BJ (cell line): ENCODE measurements around the gene BEST1. TPM values are rescaled to one million over a fixed set of nuclear protein-coding genes. Genes with fewer than 3 reads are reported as not detected.

Experiments used
- CTCF ChIA-PET: fragments of 350-600 bp; formaldehyde crosslinking; extraction: SDS; loops from one replicate; lab custom pipeline; 2021; ENCODE audit warnings: antibody characterized with exemption, inconsistent platforms; lab: Yijun Ruan, JAX
- POLR2A ChIA-PET: fragments of 300-600 bp; sonication (Branson Sonifier 250); formaldehyde crosslinking; extraction: SDS; loops from one replicate; lab custom pipeline; 2021; ENCODE audit warnings: antibody characterized with exemption; lab: Charles Lee
- DNase-seq: peaks from one replicate; pipeline ENCODE4 v3.0.0-alpha.2; 2011; ENCODE audit warnings: low read depth
- H3K27me3 ChIP-seq: 2 replicates; pipeline ENCODE4 v1.6.0; 2011; ENCODE audit warnings: low read length; ENCODE audit not compliant: control insufficient read depth, insufficient read depth
- H3K36me3 ChIP-seq: 2 replicates; pipeline ENCODE4 v1.5.1; 2011; ENCODE audit warnings: low read length; ENCODE audit not compliant: control insufficient read depth, insufficient read depth
- H3K4me3 ChIP-seq: 2 replicates; pipeline ENCODE4 v1.5.1; 2011; ENCODE audit warnings: low read depth, mild to moderate bottlenecking, control low read depth, low read length
- polyA minus RNA-seq: library from RNA; depleted of rRNA, polyadenylated mRNA; stranded (reverse); fragments of >200 nt; gene quantifications from 2 replicates; pipeline ENCODE4 v1.2.3, GENCODE V29; 2011; rRNA and poly(A)+ RNA removed
- polyA plus RNA-seq: library from polyadenylated mRNA; depleted of rRNA; stranded (reverse); fragments of >200 nt; gene quantifications from 2 replicates; pipeline ENCODE4 v1.2.3, GENCODE V29; 2011; rRNA removed
- TF ChIP-seq, protein P1 (sequence below): IDR thresholded peaks from 2 replicates; pipeline ENCODE4 v1.5.1; 2011; ENCODE audit warnings: low read depth, mild to moderate bottlenecking, control low read depth, inconsistent platforms, low read length, moderate library complexity; ENCODE audit not compliant: insufficient read depth

Gene BEST1
- polyA plus RNA-seq (5.1 and 6.4 TPM in 2 replicates), polyA minus RNA-seq (2.9 and 4.6 TPM in 2 replicates)

DNA sequence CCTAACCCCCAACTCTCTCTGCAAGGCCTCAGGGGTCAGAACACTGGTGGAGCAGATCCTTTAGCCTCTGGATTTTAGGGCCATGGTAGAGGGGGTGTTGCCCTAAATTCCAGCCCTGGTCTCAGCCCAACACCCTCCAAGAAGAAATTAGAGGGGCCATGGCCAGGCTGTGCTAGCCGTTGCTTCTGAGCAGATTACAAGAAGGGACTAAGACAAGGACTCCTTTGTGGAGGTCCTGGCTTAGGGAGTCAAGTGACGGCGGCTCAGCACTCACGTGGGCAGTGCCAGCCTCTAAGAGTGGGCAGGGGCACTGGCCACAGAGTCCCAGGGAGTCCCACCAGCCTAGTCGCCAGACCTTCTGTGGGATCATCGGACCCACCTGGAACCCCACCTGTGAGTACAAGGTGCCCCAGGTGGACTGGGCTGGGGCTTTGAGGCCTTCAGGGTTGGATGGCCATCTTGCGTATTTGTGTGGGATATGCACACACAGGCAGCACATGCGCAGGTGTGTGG, at the start of gene BEST1:
Gene BEST1 (plus strand): TSS at position 317 of the 513 bp plus-strand sequence. CDS start 1,456 bp downstream, outside the sequence.
- no peak for DNase-seq
- Histone ChIP-seq H3K4me3 (no peak within 1 kb of the TSS), H3K36me3 (no peaks in the 10 kb centered on the region), H3K27me3 (no peaks in the 10 kb centered on the region)
- TF ChIP-seq, protein P1, sequence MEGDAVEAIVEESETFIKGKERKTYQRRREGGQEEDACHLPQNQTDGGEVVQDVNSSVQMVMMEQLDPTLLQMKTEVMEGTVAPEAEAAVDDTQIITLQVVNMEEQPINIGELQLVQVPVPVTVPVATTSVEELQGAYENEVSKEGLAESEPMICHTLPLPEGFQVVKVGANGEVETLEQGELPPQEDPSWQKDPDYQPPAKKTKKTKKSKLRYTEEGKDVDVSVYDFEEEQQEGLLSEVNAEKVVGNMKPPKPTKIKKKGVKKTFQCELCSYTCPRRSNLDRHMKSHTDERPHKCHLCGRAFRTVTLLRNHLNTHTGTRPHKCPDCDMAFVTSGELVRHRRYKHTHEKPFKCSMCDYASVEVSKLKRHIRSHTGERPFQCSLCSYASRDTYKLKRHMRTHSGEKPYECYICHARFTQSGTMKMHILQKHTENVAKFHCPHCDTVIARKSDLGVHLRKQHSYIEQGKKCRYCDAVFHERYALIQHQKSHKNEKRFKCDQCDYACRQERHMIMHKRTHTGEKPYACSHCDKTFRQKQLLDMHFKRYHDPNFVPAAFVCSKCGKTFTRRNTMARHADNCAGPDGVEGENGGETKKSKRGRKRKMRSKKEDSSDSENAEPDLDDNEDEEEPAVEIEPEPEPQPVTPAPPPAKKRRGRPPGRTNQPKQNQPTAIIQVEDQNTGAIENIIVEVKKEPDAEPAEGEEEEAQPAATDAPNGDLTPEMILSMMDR, result no peak
- ChIA-PET CTCF (interaction anchor here (0.9 to 10.2 kb wide), 10 partner anchors 19 to 203 kb away, joined by 3 to 374 read pairs (median 18); no protein-coding TSS in a partner anchor), POLR2A (interaction anchor here (1.0 to 1.3 kb wide), 3 partner anchors 16 to 27 kb away, joined by 3 to 4 read pairs (median 3); no protein-coding TSS in a partner anchor)

DNA sequence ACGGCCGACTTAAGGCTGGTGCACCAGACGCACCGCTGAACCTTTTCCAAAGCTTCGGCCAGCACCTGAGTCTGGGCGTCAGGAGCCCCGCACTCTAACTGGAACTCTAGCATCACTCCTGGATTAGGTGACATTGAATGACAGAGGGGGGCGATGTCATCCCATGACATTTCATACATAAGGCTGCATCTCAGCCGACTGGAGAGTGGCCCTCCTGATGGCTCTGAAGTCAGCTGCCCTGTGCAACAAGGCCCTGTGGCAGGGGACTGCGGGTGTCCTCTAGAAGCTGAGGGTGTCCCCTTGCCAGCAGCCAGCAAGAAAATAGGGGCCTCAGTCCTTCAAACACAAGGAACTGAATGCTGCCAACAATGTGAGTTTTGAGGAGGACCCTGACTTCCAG, 48.8 kb upstream of the BEST1 start:
- TF ChIP-seq, protein P1, result no peak
- ChIA-PET POLR2A (no interaction called here), CTCF (interaction anchor here (3.4 to 11.1 kb wide), 5 partner anchors 19 to 206 kb away, joined by 17 to 374 read pairs (median 84); partner anchors contain the start of gene BEST1)
- no peak overlapping the region for H3K4me3 ChIP-seq
- DNase-seq, result no peak
- H3K27me3 ChIP-seq, result no peaks in the 10 kb centered on the region
- peaks cover 14% of the 10 kb centered on the region for H3K36me3 ChIP-seq

DNA sequence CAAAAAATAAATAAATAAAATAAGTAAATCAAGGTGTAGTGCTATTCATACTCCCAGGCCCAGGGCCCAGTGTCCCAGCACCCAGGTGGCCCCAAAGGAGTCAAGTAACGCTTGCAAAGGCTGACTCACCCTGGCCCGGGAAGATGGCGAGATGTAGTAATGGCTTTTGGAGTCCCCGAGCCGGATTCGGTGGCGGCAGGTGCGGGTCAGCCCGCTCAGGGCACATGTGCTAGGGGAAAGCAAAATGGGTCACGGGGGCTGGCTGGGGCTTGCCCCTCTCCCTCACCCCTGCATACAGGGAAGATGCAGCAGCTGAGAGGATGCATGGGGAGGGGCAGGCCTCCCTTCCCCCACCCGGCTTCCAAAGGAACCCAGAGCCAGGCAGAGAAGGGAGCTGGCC, 47.8 kb upstream of the BEST1 start:
- CTCF ChIA-PET, result interaction anchor here (0.8 to 11.1 kb wide), 5 partner anchors 29 to 205 kb away, joined by 4 to 374 read pairs (median 84); partner anchors contain the start of gene BEST1
- POLR2A ChIA-PET, result no interaction called here
- peaks cover 17% of the 10 kb centered on the region for H3K36me3 ChIP-seq
- H3K27me3 ChIP-seq, result no peaks in the 10 kb centered on the region
- H3K4me3 ChIP-seq, result no peak overlapping the region
- TF ChIP-seq, protein P1, result no peak
- no peak for DNase-seq

DNA sequence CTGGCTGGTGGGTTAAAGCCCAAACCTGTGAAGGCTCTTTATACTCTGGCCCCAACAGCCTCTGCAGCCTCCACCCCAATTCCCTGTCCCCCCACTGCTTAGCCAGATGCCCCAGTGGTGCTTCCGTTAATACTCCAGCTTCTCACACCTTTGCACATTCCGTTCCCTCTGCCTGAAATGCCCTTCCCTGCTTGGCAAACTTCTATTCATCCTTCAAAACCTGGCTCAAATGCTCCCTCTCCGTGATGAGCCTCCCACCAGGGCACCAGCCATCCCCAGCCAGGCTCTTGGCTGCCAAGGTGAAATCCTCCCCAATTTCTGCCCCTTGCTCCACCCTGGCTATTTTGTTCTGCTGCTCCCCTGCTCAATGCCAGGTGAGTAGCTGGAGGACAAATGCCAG, 46.3 kb upstream of the BEST1 start:
- no peak for DNase-seq
- ChIA-PET POLR2A (no interaction called here), CTCF (interaction anchor here (0.8 to 11.1 kb wide), 4 partner anchors 20 to 178 kb away, joined by 3 to 374 read pairs (median 11); partner anchors contain the start of gene BEST1)
- Histone ChIP-seq H3K36me3 (peaks cover 16% of the 10 kb centered on the region), H3K4me3 (no peak overlapping the region), H3K27me3 (no peaks in the 10 kb centered on the region)
- TF ChIP-seq, protein P1, result no peak

DNA sequence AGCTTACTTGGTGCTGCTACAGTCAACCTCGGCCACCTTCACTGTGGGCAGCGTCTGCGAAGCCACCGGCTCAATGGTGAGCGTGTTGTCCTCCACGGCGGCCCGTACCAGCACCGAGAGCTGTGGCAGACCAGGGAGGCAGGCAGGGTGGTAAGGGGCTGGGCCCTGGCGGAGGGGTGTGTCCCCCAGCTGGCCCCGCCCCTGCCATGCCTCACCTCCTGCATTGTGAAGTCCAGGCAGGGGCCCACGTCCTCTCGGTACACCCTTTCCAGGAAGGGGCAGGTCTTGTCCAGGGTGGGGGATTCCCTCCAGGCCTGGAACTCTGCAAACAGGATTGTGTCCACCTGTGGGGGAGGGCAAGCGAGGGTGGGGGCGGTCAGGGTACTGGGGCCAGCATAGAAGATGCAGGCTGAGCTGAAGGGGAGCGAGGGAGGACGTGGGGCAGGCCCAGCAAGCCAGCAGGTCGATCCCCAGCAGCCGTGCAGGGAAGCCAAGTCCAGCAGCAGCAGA, 45.6 kb upstream of the BEST1 start:
- POLR2A ChIA-PET, result no interaction called here
- no peaks in the 10 kb centered on the region for H3K27me3 ChIP-seq
- H3K4me3 ChIP-seq, result no peak overlapping the region
- TF ChIP-seq, protein P1, result no peak
- CTCF ChIA-PET, result interaction anchor here (0.8 to 11.1 kb wide), 4 partner anchors 20 to 177 kb away, joined by 3 to 374 read pairs (median 11); partner anchors contain the start of gene BEST1
- no peak for DNase-seq
- H3K36me3 ChIP-seq, result peaks cover 16% of the 10 kb centered on the region
